GM18508 (cell line): ENCODE measurements around the gene PLEKHH2.

Experiments used
- ATAC-seq: cut with Tn5 transposase; IDR thresholded peaks from one replicate; pipeline ENCODE4 v1.9.1; 2021; ENCODE audit warnings: moderate number of reproducible peaks; ENCODE audit not compliant: insufficient read depth, unreplicated experiment

The PLEKHH2 gene

GRCh38 chr2:43751476-43751990, 114.5 kb downstream of the PLEKHH2 start:
- no peak for ATAC-seq

GRCh38 chr2:43752302-43752701, 115.2 kb downstream of the PLEKHH2 start:
- no peak for ATAC-seq

DNA sequence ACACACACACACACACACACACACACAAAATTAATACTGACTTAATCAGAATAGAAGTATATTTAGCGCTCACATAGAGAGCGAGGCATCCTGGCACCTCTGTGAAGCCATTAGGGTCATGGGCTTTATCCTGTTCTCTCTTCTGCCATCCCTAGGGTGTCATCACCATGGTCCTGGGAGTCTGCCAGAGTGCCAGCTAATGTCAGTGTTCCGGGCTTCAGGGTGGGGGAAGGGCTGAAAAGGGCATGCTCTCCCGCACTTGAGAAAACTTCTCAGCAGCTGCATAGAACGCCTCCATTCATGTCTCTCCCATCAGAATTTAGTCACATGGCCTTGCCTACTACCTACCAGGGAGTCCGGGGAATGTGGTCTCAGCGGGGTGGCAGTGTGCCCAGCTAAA, 117.1 kb downstream of the PLEKHH2 start:
- no peak for ATAC-seq

- no peak for ATAC-seq
These were observed 121.7 kb downstream of the PLEKHH2 start for GRCh38 chr2:43758739-43759138.

GRCh38 chr2:43759195-43759594, 122.1 kb downstream of the PLEKHH2 start:
- ATAC-seq, result no peak

DNA sequence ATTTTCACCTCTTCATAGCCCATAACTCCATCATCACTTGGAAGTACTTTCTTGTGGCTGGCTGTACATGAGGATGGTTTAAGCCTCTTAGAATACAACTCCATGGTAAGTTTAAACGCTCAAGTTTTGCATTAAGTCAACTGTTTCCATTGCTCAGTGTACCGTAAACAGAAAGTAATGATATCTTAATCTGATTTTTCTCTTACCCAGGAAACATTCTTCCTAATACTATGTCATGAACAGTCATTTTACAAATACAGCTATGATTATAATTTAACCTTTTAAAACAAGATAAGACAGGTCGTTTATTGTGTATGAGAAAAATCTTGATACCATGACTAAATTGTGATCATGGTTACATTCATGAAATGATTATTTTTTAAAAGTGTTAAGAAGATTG, 125.2 kb downstream of the PLEKHH2 start:
- no peak for ATAC-seq

- ATAC-seq, result no peak
These were observed 126.0 kb downstream of the PLEKHH2 start for GRCh38 chr2:43763091-43763490.

- no peak for ATAC-seq
These were observed 127.1 kb downstream of the PLEKHH2 start for GRCh38 chr2:43764086-43764705.

DNA sequence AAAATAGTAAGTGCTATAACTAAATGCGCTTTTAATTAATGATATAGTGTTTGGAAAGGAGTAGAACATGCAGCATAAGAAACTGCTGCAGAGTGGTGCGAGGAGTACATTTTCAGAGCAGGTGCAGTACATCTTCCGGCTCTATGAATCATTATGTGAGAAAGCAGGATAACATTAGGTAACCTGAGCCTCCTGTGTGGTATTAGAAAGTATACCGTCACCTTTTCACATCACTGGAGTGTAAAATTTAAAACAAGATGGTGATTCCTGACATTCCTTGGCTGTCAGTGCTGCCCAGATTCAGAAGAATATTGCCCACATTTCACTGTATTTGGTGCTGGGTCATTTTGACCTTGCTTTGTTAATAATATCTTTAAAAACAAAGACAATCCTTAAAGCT, 128.9 kb downstream of the PLEKHH2 start:
- no peak for ATAC-seq

GRCh38 chr2:43773876-43774613, 137.0 kb downstream of the PLEKHH2 start, which contains the start of gene DYNC2LI1:
TSS of gene DYNC2LI1 (plus strand) at chr2:43774039. CDS start at chr2:43774139, 100 bp downstream.
- ATAC-seq, result no peak

GRCh38 chr2:43774617-43775016, 137.6 kb downstream of the PLEKHH2 start:
- ATAC-seq, result no peak

- no peak for ATAC-seq
These were observed 139.3 kb downstream of the PLEKHH2 start for GRCh38 chr2:43776324-43776723.

- no peak for ATAC-seq
These were observed 140.4 kb downstream of the PLEKHH2 start for GRCh38 chr2:43777306-43777926.

DNA sequence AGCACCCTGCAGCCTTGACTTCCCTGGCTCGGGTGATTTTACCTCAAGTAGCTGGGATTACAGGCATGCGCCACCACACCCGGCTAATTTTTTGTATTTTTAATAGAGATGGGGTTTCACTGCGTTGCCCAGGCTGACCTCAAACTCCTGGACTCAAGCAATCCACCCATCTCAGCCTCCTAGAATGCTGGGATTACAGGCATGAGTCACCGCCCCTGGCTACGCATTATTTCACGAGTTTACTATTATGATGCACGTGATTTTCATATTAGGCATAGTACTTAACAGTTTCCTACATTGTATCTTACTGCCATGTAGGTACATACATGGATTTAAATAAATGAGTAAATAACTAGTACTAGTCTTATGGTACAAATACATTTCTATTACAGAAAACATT, 141.2 kb downstream of the PLEKHH2 start:
- ATAC-seq, result no peak

DNA sequence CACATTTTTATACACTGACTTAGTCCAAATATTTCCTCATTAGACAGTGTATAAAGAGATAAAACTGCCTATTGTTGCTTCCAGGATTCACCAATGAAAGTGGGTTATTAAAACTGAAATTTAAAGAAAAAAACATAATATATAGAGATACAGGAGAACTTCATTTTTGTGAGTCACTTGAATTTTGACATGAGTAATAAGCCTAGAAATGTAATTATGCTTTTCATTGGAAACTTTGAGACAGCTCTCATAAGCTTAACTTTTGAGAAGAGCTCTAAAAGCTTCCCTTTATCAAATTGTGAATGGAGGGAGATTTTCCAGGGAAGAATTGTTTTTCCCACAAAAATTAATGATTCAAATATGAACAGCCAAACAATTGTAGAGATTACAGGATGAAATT, 150.8 kb downstream of the PLEKHH2 start:
- ATAC-seq, result no peak

- ATAC-seq, result no peak
These were observed 151.6 kb downstream of the PLEKHH2 start for GRCh38 chr2:43788646-43789045.

DNA sequence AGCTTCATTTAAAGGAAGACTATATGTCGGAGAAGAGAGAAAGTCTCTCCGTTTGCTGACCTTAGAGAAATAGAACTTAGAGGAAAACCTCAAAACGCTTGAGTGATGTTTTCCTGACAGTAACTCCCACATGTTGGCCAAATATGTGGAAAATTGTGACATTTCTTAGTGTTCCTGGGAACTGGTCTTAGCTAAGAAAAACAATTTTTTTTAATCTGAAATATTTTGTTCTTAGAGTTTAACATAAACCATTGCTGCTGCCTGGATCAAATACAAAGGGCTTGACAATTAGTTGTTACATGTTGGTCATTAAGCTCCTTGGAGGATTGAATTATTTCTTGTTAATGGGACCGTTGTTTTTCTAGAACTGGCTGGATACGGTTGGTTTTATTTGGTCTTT, 153.1 kb downstream of the PLEKHH2 start:
- ATAC-seq, result no peak

DNA sequence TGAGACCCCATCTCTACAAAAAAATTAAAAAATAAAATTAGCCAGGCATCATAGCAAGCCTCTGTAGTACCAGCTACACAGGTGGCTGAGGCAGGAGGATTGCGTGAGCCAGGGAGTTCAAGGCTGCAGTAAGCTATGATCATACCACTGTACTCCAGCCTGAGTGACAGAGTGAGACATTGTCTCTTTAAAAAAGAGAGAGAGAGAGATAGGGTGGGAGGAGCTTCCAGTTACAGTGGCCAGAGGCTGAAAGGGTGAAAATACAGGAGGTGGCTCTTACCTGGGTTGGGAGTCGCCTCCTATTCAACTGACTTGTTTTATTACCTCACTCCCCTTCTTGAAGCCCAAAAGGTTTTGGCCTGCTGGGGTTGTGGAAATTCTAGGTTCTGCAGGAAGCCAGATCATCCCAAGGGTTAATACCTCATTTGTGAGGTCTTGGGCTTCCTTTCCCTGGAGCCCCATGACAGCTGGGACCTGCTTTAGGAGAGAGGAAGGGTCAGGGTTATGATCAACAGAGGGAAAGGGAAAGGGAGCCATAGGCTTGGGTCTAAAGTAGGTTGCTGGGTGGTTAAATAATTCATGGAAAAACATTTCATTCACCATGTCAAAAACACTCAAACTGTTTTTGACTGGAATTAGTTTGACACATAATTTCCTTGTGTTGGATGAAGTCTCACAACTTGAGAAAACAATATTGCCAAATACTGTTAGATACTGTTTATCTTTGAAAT, 154.1 kb downstream of the PLEKHH2 start:
- ATAC-seq, result no peak

DNA sequence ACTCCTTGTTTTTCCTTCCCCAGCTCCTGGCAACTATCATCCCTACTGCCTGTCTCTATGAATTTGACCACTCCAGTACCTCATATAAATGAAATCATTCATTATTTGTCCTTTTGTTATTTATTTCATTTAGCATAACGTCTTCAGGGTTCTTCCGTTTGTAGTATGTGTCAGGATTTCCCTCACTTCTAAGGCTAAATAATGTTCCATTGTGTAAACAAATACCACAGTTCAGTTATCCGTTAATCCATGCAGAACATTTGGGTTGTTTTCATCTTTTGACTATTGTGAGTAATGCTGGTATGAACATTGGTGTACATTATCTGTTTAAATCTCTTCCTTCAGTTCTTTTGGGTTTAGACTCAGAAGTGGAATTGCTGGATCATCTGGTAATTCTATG, 155.6 kb downstream of the PLEKHH2 start:
- no peak for ATAC-seq

DNA sequence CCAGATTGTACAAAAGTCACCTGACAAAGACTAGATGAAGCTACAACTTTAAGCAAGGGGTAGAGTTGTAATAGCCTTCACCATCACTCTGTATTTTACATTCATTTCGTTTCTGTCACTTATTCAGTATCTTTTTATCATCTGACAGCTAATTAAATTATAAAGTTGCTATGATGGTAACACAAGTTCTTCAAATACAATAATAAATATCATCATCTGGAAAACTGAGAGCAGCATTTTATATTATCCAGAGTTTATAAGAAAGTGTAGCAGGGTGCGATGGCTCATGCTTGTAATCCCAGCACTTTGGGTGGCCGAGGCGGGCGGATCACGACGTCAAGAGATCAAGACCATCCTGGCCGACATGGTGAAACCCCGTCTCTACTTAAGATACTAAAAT, 157.9 kb downstream of the PLEKHH2 start:
- no peak for ATAC-seq

- ATAC-seq, result no peak
These were observed 159.1 kb downstream of the PLEKHH2 start for GRCh38 chr2:43796206-43796605.
